Keratinocyte (primary cell): ENCODE data around the gene ZNF451. TPM values are rescaled to one million over a fixed set of nuclear protein-coding genes. Genes with fewer than 3 reads are reported as not detected.

ENCODE experiments used
- DNase-seq: peaks from one replicate; pipeline ENCODE4 v3.0.0-alpha.2; 2011; ENCODE audit warnings: low read depth, missing footprints, low spot score
- FAIRE-seq: peaks from 2 replicates; lab custom pipeline; 2011; peaks lifted over from hg19 to GRCh38; lab: Jason Lieb, UNC
- H2AFZ ChIP-seq: 2 replicates; pipeline ENCODE4 v1.6.0; 2012; ENCODE audit warnings: low read length, control low read depth, inconsistent platforms; ENCODE audit not compliant: control insufficient read depth
- H3K27ac ChIP-seq: 2 replicates; pipeline ENCODE4 v1.5.1; 2011; ENCODE audit warnings: low read length; ENCODE audit not compliant: control insufficient read depth, insufficient read depth
- H3K27me3 ChIP-seq: 3 replicates; pipeline ENCODE4 v1.6.0; 2011; ENCODE audit warnings: low read length; ENCODE audit not compliant: control insufficient read depth, insufficient read depth; ENCODE audit errors: extremely low read depth
- H3K36me3 ChIP-seq, 2 experiments: 2 replicates in 1 of 2; 3 replicates in 1 of 2; pipeline ENCODE4 v1.5.1; 2011; ENCODE audit warnings: low read length in 2 of 2, mild to moderate bottlenecking in 1 of 2; ENCODE audit not compliant: control insufficient read depth in 2 of 2, insufficient read depth in 2 of 2; ENCODE audit errors: extremely low read depth in 1 of 2
- H3K4me1 ChIP-seq: 3 replicates; pipeline ENCODE4 v1.5.1; 2011; ENCODE audit warnings: low read length; ENCODE audit not compliant: control insufficient read depth, insufficient read depth; ENCODE audit errors: extremely low read depth
- H3K4me2 ChIP-seq: 3 replicates; pipeline ENCODE4 v1.6.0; 2011; ENCODE audit warnings: low read depth, low read length; ENCODE audit not compliant: control insufficient read depth, insufficient read depth; ENCODE audit errors: extremely low read depth
- H3K4me3 ChIP-seq, 3 experiments: fragments of 200-600 bp in 1 of 3; sonication (generic) in 1 of 3; 2 replicates in 2 of 3; 3 replicates in 1 of 3; pipeline ENCODE4 v1.5.1; 2011 to 2016; ENCODE audit warnings: low read length in 3 of 3, mild to moderate bottlenecking in 3 of 3, control low read depth in 2 of 3, inconsistent platforms in 1 of 3, low read depth in 1 of 3, mixed read lengths in 1 of 3, mixed run types in 1 of 3, moderate library complexity in 1 of 3; ENCODE audit not compliant: control insufficient read depth in 2 of 3, insufficient read depth in 2 of 3; ENCODE audit errors: extremely low read depth in 1 of 3
- H3K79me2 ChIP-seq: 2 replicates; pipeline ENCODE4 v1.6.0; 2012; ENCODE audit warnings: low read length; ENCODE audit not compliant: control insufficient read depth, insufficient read depth
- H3K9ac ChIP-seq: 3 replicates; pipeline ENCODE4 v1.6.0; 2011; ENCODE audit warnings: low read length; ENCODE audit not compliant: control insufficient read depth, insufficient read depth; ENCODE audit errors: extremely low read depth
- H3K9me1 ChIP-seq: 3 replicates; pipeline ENCODE4 v1.6.0; 2011; ENCODE audit warnings: low read length; ENCODE audit not compliant: control insufficient read depth, insufficient read depth; ENCODE audit errors: extremely low read depth
- H3K9me3 ChIP-seq: 2 replicates; pipeline ENCODE4 v1.5.1; 2012; ENCODE audit warnings: low read depth, low read length; ENCODE audit not compliant: control insufficient read depth
- H4K20me1 ChIP-seq: 3 replicates; pipeline ENCODE4 v1.6.0; 2011; ENCODE audit warnings: low read length; ENCODE audit not compliant: control insufficient read depth, insufficient read depth; ENCODE audit errors: extremely low read depth
- EZH2 ChIP-seq: IDR thresholded peaks from one replicate; pipeline ENCODE4 v1.6.1; 2012; ENCODE audit warnings: inconsistent platforms, mild to moderate bottlenecking, low read length, moderate library complexity
- dilution Hi-C: fragments of 300-500 bp; cut with MboI; formaldehyde crosslinking; loops from one replicate; pipeline ENCODE4 v1.7.0; 2020; ENCODE audit warnings: low sequenced_read_pairs; ENCODE audit not compliant: extremely low pct_ligation_motif_present
- polyA plus RNA-seq, 5 experiments: library from polyadenylated mRNA; depleted of rRNA in 3 of 5; stranded (reverse) in 3 of 5; stranded (forward) in 1 of 5; unstranded in 1 of 5; fragments of >200 nt; gene quantifications; 1 replicate in 1 of 5; 2 replicates in 3 of 5; 3 replicates in 1 of 5; pipeline versions ENCODE4 v1.2.1 to v1.2.3, GENCODE V29; 2011 to 2012; ENCODE audit warnings: missing spikeins in 2 of 5, low read depth in 1 of 5, low replicate concordance in 1 of 5
- TF ChIP-seq, protein P1 (sequence below), 3 experiments: IDR thresholded peaks in 1 of 3; conservative IDR thresholded peaks in 1 of 3; optimal IDR thresholded peaks in 1 of 3; 2 replicates in 2 of 3; 3 replicates in 1 of 3; pipeline versions ENCODE3 to v1.5.1; 2011; ENCODE audit warnings: low read length in 3 of 3, mild to moderate bottlenecking in 3 of 3, moderate library complexity in 2 of 3, control low read depth in 1 of 3, inconsistent platforms in 1 of 3; ENCODE audit not compliant: insufficient read depth in 2 of 3; ENCODE audit errors: extremely low read depth in 1 of 3

The ZNF451 gene
- polyA plus RNA-seq, 1 donor (not counting 4 experiments of a cell fraction or from before 2014, with no cell fraction given) = 32.1 TPM

GRCh38 chr6:57163956-57164355, 74.0 kb downstream of the ZNF451 start:
- FAIRE-seq = no peak
- Histone ChIP-seq H3K4me2 (no peak overlapping the region), H3K27ac (no peak overlapping the region), H3K9me3 (no peaks in the 10 kb centered on the region), H3K9ac (no peak overlapping the region), H3K27me3 (no peaks in the 10 kb centered on the region), H3K36me3 (peaks cover 8 to 13% of the 10 kb centered on the region in 2 experiments), H4K20me1 (no peaks in the 10 kb centered on the region), H3K4me3 (no peak overlapping the region), H3K9me1 (no peaks in the 10 kb centered on the region), H3K4me1 (peaks cover 1% of the 10 kb centered on the region), H3K79me2 (no peaks in the 10 kb centered on the region), H2AFZ (no peak overlapping the region)
- DNase-seq = no peak
- no peak for TF ChIP-seq EZH2
- TF ChIP-seq, protein P1, sequence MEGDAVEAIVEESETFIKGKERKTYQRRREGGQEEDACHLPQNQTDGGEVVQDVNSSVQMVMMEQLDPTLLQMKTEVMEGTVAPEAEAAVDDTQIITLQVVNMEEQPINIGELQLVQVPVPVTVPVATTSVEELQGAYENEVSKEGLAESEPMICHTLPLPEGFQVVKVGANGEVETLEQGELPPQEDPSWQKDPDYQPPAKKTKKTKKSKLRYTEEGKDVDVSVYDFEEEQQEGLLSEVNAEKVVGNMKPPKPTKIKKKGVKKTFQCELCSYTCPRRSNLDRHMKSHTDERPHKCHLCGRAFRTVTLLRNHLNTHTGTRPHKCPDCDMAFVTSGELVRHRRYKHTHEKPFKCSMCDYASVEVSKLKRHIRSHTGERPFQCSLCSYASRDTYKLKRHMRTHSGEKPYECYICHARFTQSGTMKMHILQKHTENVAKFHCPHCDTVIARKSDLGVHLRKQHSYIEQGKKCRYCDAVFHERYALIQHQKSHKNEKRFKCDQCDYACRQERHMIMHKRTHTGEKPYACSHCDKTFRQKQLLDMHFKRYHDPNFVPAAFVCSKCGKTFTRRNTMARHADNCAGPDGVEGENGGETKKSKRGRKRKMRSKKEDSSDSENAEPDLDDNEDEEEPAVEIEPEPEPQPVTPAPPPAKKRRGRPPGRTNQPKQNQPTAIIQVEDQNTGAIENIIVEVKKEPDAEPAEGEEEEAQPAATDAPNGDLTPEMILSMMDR (optimal IDR thresholded peaks at IDR 0.05 in 1 of 3, IDR thresholded peaks at IDR 0.05 in 1 of 3, conservative IDR thresholded peaks at IDR 0.05 in 1 of 3; ENCODE audit: extremely low read depth in 1 of 3, insufficient read depth in 2 of 3, low read length in 3 of 3) = no peak
- dilution Hi-C loops = no loop called here

DNA sequence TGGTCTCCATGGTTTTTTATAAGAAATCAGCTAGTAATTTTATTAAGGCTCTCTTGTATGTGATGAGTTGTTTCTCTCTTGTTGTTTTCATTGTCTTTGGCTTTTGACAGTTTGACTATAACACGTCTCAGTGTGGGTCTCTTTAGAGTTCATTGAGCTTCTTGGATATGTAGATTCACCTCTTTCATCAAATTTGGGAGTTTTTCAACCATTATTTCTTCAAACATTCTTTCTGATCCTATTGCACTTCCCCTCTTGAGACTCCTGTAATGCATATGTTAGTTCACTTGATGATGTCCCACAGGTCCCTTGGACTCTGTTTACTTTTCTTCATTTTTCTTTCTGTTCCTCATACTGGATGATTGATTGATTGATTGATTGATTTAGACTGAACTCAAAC, 75.1 kb downstream of the ZNF451 start:
- dilution Hi-C loops = no loop called here
- no peaks in the 10 kb centered on the region for H3K27me3 ChIP-seq
- TF ChIP-seq, protein P1 (optimal IDR thresholded peaks at IDR 0.05 in 1 of 3, IDR thresholded peaks at IDR 0.05 in 1 of 3, conservative IDR thresholded peaks at IDR 0.05 in 1 of 3; ENCODE audit: extremely low read depth in 1 of 3, insufficient read depth in 2 of 3, low read length in 3 of 3) = no peak
- TF ChIP-seq EZH2 = no peak
- no peaks in the 10 kb centered on the region for H3K9me1 ChIP-seq
- H3K9me3 ChIP-seq = no peaks in the 10 kb centered on the region
- no peak overlapping the region for H3K9ac ChIP-seq
- FAIRE-seq (no peak), DNase-seq (no peak)
- no peaks in the 10 kb centered on the region for H3K4me1 ChIP-seq
- no peak overlapping the region for H3K4me2 ChIP-seq
- no peaks in the 10 kb centered on the region for H3K79me2 ChIP-seq
- no peak overlapping the region for H3K4me3 ChIP-seq
- peaks cover 8 to 13% of the 10 kb centered on the region in 2 experiments for H3K36me3 ChIP-seq
- H2AFZ ChIP-seq = no peak overlapping the region
- no peaks in the 10 kb centered on the region for H4K20me1 ChIP-seq
- no peak overlapping the region for H3K27ac ChIP-seq
